Activated naive CD4-positive, alpha-beta T cell treated with anti-CD3 and anti-CD28 coated beads, Interleukin-2, amount 50 U/mL, for 16 hours (primary cell): ENCODE data around the gene MAN2C1.
"Not testable (repeated sequence)": the region's sequence is repeated elsewhere in the genome, so short reads cannot be mapped to it uniquely, and the experiment has no call there.

Experiments
- DNase-seq: peaks from one replicate; pipeline ENCODE4 v3.0.0-alpha.2; 2020

MAN2C1 gene

GRCh38 chr15:75367913-75368688 is at the start of gene MAN2C1:
MAN2C1 (minus strand) TSS chr15:75368607; CDS start chr15:75368583, 24 bp downstream.
- peak; percentile 93 for DNase-seq

GRCh38 chr15:75416584-75416983 is 48.2 kb upstream of the MAN2C1 start:
- DNase-seq = no peak

GRCh38 chr15:75410196-75410595 is 41.8 kb upstream of the MAN2C1 start:
- no peak for DNase-seq

- no peak for DNase-seq
These were observed 38.7 kb upstream of the MAN2C1 start for GRCh38 chr15:75407083-75407482.

GRCh38 chr15:75403892-75404291 is 35.5 kb upstream of the MAN2C1 start:
- no peak for DNase-seq

- DNase-seq = no peak
These were observed 29.1 kb upstream of the MAN2C1 start for GRCh38 chr15:75397494-75397893.

- no peak for DNase-seq
These were observed 21.5 kb upstream of the MAN2C1 start for GRCh38 chr15:75389791-75390382.

- DNase-seq = not testable (repeated sequence)
These were observed 15.6 kb upstream of the MAN2C1 start for GRCh38 chr15:75383986-75384385.

GRCh38 chr15:75380773-75381172 is 12.4 kb upstream of the MAN2C1 start:
- no peak for DNase-seq

- no peak for DNase-seq
These were observed 3.7 kb upstream of the MAN2C1 start for GRCh38 chr15:75371901-75372688.

- DNase-seq = no peak
These were observed 3.1 kb upstream of the MAN2C1 start for GRCh38 chr15:75371486-75371885.

GRCh38 chr15:75369897-75370581 is 1.6 kb upstream of the MAN2C1 start:
- no peak for DNase-seq

- no peak for DNase-seq
These were observed 357 bp upstream of the MAN2C1 start for GRCh38 chr15:75368689-75369239.

- DNase-seq = no peak
These were observed 948 bp downstream of the MAN2C1 start for GRCh38 chr15:75367406-75367912.

GRCh38 chr15:75367006-75367405 is 1.4 kb downstream of the MAN2C1 start:
- no peak for DNase-seq

- DNase-seq = no peak
These were observed 2.2 kb downstream of the MAN2C1 start for GRCh38 chr15:75366163-75366562.

- no peak for DNase-seq
These were observed 3.5 kb downstream of the MAN2C1 start for GRCh38 chr15:75364881-75365280.

GRCh38 chr15:75363786-75364185 is 4.6 kb downstream of the MAN2C1 start:
- DNase-seq = no peak

GRCh38 chr15:75362642-75363249 is 5.7 kb downstream of the MAN2C1 start:
- DNase-seq = no peak

GRCh38 chr15:75361989-75362641 is 6.3 kb downstream of the MAN2C1 start:
- DNase-seq = no peak

- DNase-seq = no peak
These were observed 6.9 kb downstream of the MAN2C1 start for GRCh38 chr15:75361361-75361988.
